Myocyte (in vitro differentiated cells): ENCODE data around the gene ADGB. TPM values are rescaled to one million over a fixed set of nuclear protein-coding genes. Genes with fewer than 3 reads are reported as not detected.
"Not testable (repeated sequence)": the region's sequence is repeated elsewhere in the genome, so short reads cannot be mapped to it uniquely, and the experiment has no call there.

Source experiments
- DNase-seq: peaks from one replicate; pipeline ENCODE4 v3.0.0-alpha.2; 2012; ENCODE audit warnings: low read depth
- total RNA-seq: library from RNA; depleted of rRNA; stranded (reverse); fragments of >200 nt; gene quantifications from 2 replicates; pipeline ENCODE4 v1.2.3, GENCODE V29; 2014

The ADGB gene
- total RNA-seq, 1 donor from 2014 or later, result not detected

DNA sequence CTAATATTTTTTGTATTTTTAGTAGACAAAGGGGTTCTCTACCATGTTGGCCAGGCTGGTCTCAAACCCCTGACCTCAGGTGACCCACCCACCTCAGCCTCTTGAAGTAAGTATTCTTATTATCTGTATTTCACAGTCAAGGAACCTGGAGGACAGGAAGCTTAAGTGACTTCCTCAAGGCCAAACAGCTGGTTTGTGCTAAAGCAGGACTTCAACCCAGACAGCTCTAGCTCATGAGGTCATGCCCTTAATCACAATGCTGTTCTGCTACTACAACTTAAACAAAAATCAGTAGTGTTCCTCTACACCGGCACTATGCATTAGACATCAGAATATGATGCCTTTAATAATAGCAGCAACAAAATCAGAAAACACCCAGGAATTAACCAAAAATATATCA is 168.9 kb downstream of the ADGB start:
- DNase-seq, result no peak

GRCh38 chr6:146768722-146769121 is 169.9 kb downstream of the ADGB start:
- no peak for DNase-seq

GRCh38 chr6:146770275-146770964 is 171.6 kb downstream of the ADGB start:
- no peak for DNase-seq

- no peak for DNase-seq
Measured at GRCh38 chr6:146770965-146771735, 172.4 kb downstream of the ADGB start.

DNA sequence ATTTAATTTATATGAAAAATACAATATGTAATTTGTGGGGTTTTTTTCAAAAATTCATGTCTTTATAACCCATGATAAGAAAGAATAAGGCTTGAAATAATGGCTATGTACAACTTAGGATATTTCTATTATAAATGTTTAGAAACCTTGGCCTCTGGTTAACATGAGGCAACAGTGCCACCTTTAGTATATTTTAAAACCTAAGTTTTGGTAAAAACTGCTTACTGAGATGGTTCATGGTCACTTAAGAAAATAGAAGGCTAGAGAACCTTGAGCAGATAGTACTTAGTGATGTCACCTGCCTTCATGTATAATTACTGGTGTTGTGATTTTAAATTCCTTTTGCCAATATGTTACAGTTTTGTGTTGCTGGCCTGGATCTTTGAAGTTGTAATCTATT is 176.4 kb downstream of the ADGB start:
- no peak for DNase-seq

DNA sequence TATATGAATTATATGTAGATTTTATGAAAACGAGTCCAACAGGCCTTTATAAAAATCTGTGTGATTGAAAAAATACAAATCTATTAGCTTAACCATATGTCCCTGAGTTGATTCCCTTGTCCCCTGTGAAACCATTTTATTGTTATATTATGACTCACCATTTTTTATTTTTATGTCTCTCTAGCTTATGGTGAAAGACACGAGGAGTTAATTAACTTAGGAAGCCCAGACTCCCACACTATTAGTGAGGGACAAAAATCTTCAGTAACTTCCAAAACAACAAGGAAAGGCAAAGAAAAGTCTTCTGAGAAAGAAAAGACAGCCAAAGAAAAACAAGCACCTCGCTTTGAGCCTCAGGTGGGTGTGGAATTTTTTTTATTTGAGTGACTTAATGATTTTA is 183.1 kb downstream of the ADGB start:
- no peak for DNase-seq

- DNase-seq, result peak; percentile 41
Measured at GRCh38 chr6:146785001-146785585, 186.3 kb downstream of the ADGB start.

- no peak for DNase-seq
Measured at GRCh38 chr6:146787876-146788508, 189.2 kb downstream of the ADGB start.

DNA sequence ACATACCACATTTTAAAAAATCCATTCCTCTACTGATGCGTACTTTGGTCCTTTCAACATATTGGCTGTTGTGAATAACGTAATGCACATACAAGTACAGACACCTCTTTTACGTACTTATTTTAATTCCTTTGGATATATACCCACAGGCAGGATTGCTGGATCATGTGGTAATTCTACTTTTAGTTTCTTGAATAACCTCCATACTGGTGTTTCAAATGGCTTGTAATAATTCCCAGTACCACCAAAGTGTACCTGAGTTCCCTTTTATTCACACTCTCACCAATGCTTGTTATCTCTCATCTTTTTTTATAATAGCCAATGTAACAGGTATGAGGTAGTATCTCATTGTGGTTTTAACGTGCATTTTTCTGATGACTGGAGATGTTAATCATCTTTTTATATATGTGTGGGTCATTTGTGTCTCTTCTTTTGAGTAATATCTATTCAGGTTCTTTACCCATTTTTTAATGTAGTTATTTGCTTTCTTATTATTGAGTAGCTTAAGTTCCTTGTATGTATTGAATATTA is 191.9 kb downstream of the ADGB start:
- no peak for DNase-seq

GRCh38 chr6:146791930-146792329 is 193.2 kb downstream of the ADGB start:
- DNase-seq, result no peak

- DNase-seq, result not testable (repeated sequence)
Measured at GRCh38 chr6:146793218-146793617, 194.4 kb downstream of the ADGB start.

DNA sequence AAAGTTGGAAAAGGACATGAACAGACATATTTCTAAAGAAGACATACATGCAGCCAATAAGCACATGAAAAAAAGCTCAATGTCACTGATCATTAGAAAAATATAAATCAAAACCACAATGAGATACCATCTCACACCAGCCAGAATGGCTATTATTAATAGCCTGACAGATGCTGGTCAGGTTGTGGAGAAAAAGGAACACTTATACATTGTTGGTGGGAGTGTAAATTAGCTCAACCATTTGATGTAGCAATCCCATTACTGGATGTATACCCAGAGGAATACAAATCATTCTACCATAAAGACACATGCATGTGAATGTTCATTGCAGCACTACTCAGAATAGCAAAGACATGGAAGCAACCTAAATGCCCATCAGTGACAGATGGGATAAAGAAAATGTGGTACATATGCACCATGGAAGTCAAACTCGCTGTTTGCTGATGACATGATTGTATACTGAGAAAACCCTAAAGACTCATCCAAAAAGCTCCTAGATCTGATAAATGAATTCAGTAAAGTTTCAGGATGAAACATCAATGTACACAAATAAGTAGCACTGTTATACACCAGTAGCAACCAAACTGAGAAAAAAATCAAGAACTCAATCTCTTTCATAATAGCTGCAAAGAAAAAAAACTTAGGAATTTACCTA is 196.8 kb downstream of the ADGB start:
- no peak for DNase-seq

DNA sequence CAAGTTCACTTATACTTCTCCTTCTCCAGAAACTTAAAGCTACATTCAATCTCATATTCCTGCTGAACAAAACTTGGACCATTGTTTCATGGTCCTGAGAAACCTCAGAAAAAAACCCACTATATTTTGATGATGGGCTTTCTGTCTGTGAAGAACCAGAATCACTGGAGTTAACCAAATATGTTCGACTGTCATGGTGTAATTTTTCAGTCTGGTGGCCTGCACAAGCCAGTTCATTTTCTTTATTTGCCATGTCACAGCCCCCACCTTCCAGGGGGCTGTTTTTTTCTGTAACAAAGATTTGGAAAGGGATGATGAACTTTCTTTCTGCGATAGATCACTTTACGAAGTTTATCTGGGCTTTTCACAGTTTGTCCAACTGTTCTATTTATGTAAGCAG is 204.4 kb downstream of the ADGB start:
- DNase-seq, result not testable (repeated sequence)

GRCh38 chr6:146803601-146804000 is 204.8 kb downstream of the ADGB start:
- peak; percentile 48 for DNase-seq

DNA sequence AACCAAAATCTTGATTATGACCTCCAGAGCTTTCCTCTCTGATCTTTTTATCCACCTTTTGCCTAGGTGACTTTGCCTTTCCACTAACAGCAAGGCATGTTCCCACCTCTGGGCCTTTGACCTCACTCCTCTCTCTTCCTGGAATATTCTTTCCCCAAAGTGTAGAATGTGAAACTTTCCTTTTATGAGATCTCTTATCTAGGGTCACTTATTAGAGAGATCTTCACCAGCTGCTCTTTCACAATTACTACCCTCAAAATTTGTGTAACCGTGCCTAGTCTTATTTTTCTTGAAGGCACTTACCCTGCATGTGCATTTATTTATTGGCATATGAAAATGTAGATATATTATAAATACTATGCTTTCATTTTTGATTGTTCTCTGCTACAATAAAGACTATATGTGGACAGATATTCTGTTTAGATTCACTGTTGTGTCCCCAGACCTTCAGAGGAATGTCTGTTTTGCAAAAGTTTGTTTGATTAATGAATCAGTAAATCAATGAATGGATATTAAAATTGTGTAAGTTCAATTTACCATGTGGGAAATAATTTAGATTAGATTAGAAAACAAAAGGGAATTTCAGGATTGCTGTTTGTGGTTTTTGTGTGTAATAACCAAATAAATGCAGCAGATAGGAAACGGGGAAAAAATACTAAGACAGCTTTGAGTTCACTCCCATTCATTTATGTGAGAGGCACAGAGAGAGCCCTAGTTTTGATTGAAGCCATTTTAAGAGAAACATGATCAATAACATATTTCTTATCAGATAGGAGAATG is 207.0 kb downstream of the ADGB start:
- DNase-seq, result no peak

- not testable (repeated sequence) for DNase-seq
Measured at GRCh38 chr6:146809014-146809413, 210.2 kb downstream of the ADGB start.

GRCh38 chr6:146812811-146813321 is 214.1 kb downstream of the ADGB start:
- DNase-seq, result peak; percentile 18

DNA sequence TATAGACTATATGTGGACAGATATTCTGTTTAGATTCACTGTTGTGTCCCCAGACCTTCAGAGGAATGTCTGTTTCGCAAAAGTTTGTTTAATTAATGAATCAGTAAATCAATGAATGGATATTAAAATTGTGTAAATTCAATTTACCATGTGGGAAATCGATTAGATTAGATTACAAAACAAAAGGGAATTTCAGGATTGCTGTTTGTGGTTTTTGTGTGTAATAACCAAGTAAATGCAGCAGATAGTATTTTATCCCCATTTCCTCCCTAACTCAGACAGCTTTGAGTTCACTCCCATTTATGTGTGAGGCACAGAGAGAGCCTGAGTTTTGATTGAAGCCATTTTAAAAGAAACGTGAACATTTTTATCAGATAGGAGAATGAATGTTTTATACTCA is 214.8 kb downstream of the ADGB start:
- no peak for DNase-seq

- DNase-seq, result no peak
Measured at GRCh38 chr6:146814148-146814750, 215.5 kb downstream of the ADGB start.
